ENCODE data around the gene CPA4.
"Not testable (repeated sequence)": the region's sequence is repeated elsewhere in the genome, so short reads cannot be mapped to it uniquely, and the experiment has no call there.

Gene CPA4, protein sequence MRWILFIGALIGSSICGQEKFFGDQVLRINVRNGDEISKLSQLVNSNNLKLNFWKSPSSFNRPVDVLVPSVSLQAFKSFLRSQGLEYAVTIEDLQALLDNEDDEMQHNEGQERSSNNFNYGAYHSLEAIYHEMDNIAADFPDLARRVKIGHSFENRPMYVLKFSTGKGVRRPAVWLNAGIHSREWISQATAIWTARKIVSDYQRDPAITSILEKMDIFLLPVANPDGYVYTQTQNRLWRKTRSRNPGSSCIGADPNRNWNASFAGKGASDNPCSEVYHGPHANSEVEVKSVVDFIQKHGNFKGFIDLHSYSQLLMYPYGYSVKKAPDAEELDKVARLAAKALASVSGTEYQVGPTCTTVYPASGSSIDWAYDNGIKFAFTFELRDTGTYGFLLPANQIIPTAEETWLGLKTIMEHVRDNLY

DNA sequence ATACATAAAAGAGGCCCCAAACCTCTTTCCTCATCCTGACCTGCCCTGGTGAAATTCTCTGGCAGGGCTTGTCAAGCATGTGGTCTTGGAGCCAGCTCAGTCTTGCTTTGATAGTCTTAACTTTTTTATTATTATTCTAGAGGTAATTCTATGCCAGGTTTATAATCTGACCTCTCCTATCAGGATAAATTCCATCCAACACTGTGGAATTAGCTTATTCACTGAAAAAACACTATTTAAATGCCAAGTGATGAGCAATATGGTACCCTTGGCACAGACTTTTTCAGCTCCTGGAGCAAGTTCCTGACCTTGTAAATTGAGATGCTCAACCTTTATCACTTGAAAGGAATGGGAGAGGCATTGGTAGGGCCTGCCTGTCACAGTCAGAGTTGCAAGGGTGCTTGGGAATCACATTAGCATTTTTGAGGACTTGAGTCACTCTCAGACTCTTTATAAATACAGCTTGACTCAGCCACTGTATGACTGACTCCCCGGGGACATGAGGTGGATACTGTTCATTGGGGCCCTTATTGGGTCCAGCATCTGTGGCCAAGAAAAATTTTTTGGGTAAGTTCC lies at the start of gene CPA4:
CPA4 (plus strand) TSS at position 480 of the 576 bp plus-strand sequence; CDS start at position 500, 20 bp downstream.
- DNase-seq (ENCODE audit: low read depth in 2 of 3, low spot score in 2 of 3) = no peak

DNA sequence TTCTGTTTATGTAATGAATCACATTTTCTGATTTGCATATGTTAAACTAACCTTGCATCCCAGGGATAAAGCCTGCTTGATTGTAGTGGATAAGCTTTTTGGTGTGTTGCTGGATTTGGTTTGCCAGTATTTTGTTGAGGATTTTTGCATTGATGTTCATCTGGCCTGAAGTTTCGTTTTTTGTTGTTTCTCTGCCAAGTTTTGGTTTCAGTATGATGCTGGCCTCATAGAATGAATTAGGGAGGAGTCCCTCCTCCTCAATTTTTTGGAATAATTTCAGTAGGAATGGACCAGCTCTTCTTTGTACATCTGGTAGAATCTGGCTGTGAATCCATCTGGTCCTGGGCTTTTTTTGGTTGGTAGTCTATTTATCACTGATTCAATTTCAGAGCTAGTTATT lies 49.5 kb upstream of the CPA4 start:
- DNase-seq (ENCODE audit: low read depth in 2 of 3, low spot score in 2 of 3) = not testable (repeated sequence)

DNA sequence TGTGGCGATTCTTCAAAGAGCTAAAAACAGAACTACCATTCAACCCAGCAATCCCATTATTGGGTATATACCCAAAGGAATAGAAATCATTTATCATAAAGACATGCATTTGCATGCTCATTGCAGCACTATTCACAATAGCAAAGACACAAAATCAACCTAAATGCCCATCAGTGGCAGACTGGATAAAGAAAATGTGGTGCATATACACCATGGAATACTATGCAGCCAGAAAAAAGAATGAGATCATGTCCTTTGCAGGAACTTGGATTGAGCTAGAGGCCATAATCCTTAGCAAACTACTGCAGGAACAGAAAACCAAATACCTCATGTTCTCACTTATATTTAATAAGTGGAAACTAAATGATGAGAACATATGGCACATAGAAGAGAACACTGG lies 46.5 kb upstream of the CPA4 start:
- DNase-seq (ENCODE audit: low read depth in 2 of 3, low spot score in 2 of 3) = not testable (repeated sequence)

DNA sequence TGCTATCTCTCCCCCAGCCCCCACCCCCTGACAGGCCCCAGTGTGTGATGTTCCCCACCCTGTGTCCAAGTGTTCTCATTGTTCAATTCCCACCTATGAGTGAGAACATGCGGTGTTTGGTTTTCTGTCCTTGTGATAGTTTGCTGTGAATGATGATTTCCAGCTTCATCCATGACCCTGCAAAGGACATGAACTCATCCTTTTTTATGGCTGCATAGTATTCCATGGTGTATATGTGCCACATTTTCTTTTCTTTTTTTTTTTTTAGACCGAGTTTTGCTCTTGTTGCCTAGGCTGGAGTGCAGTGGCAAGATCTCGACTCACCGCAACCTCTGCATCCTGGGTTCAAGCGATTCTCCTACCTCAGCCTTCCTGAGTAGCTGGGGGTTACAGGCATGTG lies 44.1 kb upstream of the CPA4 start:
- not testable (repeated sequence) for DNase-seq (ENCODE audit: low read depth in 2 of 3, low spot score in 2 of 3)

DNA sequence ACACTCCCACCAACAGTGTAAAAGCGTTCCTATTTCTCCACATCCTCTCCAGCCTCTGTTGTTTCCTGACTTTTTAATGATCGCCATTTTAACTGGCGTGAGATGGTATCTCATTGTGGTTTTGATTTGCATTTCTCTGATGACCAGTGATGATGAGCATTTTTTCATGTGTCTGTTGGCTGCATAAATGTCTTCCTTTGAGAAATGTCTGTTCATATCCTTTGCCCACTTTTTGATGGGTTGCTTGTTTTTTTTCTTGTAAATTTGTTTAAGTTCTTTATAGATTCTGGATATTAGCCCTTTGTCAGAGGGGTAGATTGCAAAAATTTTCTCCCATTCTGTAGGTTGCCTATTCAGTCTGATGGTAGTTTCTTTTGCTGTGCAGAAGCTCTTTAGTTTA lies 43.3 kb upstream of the CPA4 start:
- not testable (repeated sequence) for DNase-seq (ENCODE audit: low read depth in 2 of 3, low spot score in 2 of 3)

DNA sequence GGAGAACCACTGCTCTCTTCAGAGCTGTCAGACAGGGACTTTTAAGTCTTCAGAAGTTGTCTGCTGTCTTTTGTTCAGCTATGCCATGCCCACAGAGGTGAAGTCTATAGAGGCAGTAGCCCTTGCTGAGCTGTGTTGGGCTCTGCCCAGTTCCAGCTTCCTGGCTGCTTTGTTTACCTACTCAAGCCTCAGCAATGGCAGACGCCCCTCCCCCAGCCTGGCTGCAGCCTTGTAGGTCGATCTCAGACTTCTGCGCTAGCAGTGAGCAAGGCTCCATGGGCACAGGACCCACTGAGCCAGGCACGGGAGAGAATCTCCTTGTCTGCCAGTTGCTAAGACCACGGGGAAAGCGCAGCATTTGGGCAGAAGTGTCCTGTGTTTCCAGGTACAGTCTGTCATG lies 38.4 kb upstream of the CPA4 start:
- DNase-seq (ENCODE audit: low read depth in 2 of 3, low spot score in 2 of 3) = no peak

DNA sequence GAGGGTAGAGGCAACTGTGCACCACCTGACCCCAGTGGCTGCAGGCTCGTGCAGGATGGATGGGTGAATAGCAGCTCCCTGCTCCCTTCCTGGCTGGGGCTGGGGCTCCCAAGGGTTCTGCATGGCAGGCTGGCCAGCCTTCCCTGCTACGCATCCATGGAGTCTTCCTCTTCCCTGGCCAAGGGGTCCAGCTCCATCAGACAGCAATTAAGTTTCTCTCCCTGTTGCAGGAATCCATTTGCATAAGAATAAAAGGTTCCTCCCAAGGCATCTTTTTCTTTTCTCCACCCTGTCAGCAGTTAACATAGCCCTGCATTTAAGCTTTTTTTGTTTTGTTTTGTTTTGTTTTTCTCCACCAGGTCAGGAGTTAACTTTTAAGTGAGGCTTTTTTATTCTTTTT lies 36.3 kb upstream of the CPA4 start:
- DNase-seq (ENCODE audit: low read depth in 2 of 3, low spot score in 2 of 3) = no peak

DNA sequence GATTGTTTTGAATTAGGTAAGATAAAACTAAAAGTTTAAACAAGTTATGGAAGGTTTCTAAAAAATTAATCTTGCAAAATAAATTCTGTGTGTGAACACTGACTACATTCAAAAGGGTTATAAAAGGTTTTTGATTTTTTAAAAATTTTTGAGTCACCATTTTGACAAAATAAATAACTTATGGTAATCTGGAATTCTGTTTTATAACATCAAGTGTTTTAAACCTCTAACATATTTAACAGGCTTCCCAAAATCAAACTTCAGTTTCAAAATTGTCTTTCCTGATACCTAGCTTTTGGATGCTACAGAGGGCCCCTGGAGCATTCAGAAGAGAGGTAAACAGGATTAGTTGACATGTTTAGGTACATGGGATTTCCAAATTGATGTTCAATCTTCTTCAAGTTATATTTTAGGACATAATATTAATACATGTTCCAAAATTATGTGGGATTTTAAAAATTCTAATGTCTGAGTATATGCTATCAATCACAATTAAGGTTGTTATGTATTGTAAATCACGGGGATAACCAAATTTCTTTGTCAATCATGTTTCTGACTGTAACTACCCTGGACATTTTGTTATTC lies 34.4 kb upstream of the CPA4 start:
- no peak for DNase-seq (ENCODE audit: low read depth in 2 of 3, low spot score in 2 of 3)

DNA sequence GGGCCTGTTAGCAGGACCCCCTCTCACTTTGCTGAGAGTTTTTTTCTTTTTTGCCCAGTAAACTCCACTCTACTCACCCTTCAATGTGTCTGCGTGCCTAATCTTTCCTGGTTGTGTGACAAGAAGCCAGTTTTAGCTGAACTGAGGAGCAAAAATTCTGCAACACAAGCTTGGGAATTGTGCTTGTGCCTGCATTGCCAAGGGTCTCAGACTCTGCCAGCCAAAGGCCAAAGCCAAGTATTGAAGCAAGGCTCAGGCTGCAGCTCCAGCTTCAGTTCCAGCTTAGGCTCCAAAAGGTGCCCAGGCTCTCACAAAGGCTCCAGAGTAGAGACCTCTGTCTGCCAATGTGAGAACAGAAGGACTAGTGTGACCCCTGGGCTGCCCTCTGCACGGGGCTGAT lies 30.5 kb upstream of the CPA4 start:
- no peak for DNase-seq (ENCODE audit: low read depth in 2 of 3, low spot score in 2 of 3)

DNA sequence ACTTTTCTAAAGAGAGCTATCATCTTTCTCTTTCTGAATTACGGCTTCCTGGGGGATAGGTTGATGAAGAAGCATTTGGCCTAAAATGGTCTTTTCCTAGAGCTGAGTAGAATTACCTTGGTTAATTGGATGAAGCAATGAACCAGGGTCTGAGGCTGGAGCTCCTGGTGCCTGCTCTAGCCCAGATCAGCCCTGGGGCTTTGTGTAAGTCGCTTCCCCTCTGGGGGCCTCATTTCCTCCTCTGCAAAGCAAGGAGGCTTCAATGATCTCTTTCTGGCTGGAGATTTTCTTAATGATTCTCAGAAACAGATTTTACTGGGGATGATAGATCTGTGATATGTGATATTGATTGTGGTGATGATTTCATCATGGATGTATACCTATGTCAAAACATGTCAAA lies 29.8 kb upstream of the CPA4 start:
- no peak for DNase-seq (ENCODE audit: low read depth in 2 of 3, low spot score in 2 of 3)

DNA sequence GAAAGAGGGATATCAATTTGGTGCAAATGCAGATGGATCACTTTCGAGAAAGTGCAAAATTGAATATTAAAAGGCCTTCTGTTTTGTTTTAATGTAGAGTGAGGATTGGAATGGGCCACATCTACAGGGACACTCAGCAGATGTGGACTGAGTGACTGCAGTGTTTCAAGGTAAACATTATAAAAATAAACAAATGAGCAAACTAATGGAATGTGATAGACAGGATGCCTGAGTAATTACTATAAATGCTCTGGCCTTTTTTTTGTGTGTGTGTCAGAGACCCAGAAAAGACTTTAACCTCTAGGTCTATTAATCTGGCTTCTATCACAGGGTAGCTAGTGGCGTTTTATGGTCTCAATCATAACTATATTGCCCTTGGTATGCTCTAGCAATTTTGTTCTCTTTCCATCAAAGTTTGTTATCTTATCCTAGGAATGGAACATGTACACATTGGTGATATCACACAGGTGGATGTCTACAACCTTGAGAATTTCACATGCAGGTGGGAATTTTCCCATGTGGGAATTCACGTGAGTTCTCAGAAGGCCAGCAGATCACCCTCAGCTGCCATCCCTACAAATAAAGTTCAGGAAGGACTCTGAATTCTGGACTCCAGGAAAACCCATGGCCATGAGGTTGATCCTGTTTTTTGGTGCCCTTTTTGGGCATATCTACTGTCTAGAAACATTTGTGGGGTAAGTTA lies 26.6 kb upstream of the CPA4 start, which contains the start of gene CPA2:
CPA2 (plus strand) TSS at position 606 of the 703 bp plus-strand sequence; CDS start at position 625, 19 bp downstream.
- no peak for DNase-seq (ENCODE audit: low read depth in 2 of 3, low spot score in 2 of 3)

DNA sequence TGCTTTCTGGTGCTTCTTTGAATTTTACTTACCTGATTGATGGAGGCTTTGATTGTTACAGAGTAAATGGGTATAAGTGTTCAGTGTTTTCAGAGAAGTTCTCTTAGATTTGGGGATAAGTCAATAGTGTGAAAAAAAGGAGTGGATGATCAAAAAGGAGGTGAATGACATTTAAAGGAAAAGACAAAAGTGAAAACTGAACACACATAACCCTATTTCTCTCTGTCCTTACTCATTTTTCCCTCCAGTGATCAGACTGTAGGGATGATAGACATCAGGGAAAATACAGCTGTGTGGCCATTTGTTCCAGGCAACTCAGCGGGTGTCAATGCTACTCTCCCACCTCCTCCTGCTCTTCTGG lies 26.0 kb upstream of the CPA4 start:
- no peak for DNase-seq (ENCODE audit: low read depth in 2 of 3, low spot score in 2 of 3)

DNA sequence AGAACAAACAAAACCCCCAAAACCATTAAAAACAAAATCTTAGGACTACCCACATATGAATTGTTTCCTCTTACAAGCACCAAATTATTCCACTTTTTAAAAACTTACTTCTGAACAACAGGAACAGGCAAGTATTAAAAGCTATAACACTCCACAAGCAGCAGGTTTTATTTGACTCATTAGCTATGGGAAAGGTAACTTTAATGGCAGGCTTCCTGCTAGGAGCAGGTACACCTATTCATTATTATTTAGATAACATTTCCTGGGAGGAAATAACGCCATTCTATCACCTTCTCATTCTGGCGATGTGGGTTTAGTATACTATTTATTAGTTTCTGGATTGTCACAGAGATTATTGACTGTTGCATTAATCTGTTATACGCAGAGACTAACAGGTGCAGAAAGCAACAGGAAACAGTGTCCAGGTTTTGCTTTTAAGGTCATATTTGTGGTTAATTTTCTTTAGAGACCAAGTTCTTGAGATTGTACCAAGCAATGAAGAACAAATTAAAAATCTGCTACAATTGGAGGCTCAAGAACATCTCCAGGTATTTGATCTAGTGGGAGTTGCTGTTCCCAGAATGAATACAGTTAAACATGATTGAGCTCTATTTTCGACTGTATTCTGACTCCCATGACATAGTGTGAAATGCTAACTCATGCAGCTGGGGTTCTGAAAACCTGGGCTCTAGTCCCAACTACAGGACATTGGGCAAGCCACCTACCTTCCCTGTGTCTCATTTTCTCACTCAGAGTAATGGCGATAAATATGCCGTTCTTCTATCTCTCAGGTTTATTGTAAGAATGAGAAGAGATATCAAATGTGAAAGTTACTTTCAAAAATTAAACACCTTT lies 24.3 kb upstream of the CPA4 start:
- DNase-seq (ENCODE audit: low read depth in 2 of 3, low spot score in 2 of 3) = no peak

DNA sequence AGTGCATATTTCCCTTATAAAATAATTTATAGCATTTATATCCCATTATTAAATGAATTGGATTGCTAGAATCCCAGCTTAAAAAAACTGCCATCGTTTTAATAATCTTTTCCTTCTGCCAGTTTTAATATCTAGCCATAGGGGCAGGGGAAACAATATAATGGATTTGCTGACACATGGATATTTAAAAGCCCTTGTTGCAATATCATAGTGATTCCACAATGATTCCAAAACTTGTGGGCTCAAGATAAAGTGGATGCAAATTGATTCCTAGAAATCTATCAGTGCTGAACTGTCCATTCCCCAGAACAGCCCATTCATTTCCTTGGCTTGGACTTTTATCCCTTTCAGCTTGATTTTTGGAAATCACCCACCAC lies 23.7 kb upstream of the CPA4 start:
- no peak for DNase-seq (ENCODE audit: low read depth in 2 of 3, low spot score in 2 of 3)

DNA sequence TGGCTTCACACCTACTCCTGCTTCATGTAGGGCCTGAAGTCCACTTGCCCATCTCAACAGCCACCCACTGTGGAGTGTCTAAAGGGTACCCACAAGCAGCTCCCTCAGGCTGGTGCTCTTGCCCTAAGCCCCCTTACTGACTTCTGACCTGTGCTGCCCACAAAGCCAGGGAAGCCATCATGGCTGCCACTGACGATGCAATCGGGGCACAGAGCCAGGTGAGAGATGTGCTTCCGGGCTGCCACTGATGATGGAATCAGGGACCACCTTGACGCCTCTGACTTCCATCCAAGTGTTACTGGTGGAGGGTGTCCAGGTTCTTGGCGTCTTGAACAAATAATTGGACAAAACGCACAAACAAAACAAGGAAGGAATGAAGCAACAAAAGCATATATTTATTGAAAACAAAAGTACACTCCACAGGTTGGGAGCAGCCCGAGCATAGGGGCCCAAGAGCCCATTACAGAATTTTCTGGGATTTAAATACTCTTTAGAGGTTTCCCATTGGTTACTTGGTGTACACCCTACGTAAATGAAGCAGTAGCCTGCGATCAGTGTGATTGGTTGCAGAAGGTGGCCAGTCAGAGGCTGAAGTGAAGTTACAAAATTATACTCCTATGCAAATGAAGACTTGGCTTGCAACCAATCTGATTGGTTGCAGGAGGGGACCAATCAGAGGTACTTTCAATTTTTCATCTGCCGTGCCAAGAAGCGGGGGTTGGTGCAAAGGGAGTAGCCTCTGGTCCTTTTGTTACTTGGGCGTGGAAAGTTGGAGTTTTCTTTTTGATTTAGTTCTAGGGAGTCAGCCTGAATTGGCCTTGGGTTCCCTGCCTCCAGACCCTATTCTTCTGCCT lies 21.8 kb upstream of the CPA4 start:
- DNase-seq (ENCODE audit: low read depth in 2 of 3, low spot score in 2 of 3) = no peak

DNA sequence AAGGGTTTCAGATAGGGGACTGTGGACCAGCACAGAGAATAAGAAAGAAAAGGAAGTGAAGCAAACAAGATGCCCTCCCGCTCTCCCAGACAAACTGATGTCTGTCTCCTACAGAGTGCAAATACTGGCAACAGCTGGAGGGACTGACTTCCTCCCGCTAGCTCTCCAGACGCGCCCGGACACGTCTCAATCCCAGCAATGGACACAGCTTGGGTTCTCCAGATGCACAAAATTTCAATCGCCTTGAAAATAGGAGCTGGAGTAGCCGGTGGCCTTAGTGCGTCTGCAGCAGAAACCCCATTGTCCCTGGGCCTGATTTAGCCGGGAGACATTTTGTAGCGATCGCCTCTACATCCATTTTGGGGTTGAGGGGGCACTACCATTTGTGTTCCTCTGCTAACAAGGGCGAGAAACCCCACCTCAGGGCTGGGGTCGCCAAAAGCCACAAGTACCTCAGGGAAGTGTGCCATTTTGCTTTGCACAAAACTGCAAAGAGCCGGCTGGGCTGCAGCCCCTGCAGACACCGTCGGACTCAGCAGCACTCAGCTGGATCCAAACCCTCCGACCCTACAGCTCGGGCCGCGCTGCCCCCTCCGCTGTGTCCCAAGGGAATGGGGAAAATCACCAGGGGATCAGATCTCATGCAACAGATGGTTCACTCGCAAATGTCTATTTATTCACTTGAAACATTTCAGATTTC lies 20.4 kb upstream of the CPA4 start:
- no peak for DNase-seq (ENCODE audit: low read depth in 2 of 3, low spot score in 2 of 3)

DNA sequence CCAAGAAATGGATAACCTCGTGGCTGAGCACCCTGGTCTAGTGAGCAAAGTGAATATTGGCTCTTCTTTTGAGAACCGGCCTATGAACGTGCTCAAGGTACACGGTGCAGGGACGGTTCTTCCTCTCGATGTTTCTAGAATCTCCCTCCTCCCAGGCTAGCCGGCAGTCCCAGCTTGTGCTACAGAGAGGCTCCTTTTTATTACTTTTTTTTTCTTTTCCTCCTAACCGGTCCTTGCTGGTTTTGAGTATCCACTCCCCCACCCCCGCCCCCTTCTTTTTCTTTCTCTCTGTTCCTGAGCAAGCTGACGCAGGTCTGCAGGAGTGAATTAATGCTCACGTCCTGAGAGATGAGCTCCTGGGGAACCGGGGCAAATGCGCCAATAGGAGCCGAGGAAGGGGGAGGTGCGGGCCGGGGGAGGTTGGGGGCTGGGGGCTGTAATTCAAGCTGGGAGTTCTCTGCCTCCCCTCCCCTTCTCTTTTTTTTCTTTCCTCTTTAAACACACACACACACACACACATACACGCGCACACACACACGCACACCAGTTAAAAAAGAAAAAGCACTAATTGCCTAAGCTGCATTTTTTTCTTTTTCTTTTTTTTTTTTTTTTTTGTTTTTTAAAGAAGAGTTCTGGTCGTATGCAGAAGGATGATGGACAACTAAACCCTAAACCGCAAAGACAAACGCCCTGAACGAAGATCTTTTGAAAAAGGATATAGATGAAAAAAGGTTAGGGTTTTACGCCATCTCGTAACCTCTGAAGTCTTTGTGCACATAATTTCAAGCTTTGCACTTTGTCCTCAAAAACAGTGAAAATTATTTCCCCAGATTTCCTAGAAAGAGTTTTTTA lies 19.7 kb upstream of the CPA4 start:
- no peak for DNase-seq (ENCODE audit: low read depth in 2 of 3, low spot score in 2 of 3)

DNA sequence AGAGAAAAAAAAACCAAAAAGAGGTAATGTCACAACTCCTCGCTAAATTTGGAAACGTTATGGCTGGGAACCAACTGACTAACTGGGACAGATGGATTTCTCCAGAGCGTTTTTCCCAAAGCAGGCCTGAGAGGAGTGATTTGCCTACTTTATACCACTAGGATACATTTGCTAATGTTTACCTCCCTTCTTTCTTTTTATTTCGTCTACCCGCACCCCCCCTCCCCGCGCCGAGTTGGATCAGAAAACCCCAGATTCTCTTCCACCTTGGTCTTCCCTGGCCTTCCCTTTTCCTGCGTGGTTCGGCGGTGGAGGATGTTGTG lies 19.1 kb upstream of the CPA4 start:
- DNase-seq (ENCODE audit: low read depth in 2 of 3, low spot score in 2 of 3) = no peak

DNA sequence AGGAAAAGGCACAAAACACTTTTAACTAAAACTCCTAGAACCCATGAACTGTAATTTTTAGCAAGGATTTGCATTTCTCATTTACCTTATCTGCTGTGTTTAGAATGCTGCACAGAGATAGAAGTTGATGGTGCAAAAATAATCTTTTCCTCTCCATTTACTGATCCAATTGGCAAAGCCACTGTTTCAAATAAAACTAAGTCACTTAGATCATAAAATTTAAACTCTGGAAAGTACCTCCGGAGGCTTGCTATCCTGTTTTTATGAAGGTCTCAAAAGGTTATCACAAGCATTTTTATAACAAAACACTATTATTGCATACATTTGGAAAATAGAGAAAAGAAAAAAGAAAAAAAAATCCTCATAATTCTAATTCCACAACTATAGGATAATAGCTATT lies 18.7 kb upstream of the CPA4 start:
- no peak for DNase-seq (ENCODE audit: low read depth in 2 of 3, low spot score in 2 of 3)

All from activated CD8-positive, alpha-beta memory T cell treated with anti-CD3 and anti-CD28 coated beads for 48 hours (primary cell).